DOHH2 (cell line): ENCODE data around the gene GAS7.

Source experiments
- EZH2phosphoT487 ChIP-seq: fragments of 200-600 bp; sonication (generic); IDR thresholded peaks from 2 replicates; pipeline ENCODE4 v1.6.1; 2017; ENCODE audit warnings: borderline replicate concordance, mild to moderate bottlenecking, antibody characterized with exemption, low read length, moderate library complexity, mixed read lengths
- TF ChIP-seq, protein P1 (sequence below): fragments of 200-600 bp; sonication (generic); IDR thresholded peaks from one replicate; pipeline ENCODE4 v1.5.1; 2014; ENCODE audit warnings: antibody characterized with exemption, mild to moderate bottlenecking, low read depth, low read length; ENCODE audit not compliant: poor library complexity, severe bottlenecking

DNA sequence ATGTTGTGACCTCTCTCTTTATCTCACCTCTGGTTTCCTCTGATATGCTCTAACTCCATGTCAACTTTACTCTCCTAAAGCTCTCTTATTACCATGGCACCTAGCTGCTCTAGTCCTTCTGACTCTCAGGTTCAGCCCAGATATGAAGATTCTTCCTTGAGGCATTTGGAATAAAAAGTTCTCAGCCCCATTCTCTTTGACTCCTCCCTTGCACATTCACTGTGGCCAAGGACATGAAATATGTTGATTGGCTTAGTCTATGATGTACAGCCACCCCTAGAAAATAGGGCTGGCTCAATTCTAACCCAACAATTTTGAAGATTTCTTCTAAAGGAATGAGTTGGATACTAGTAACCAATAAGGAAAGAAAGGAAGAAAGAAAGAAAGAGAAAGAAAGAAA is 20.8 kb upstream of the GAS7 start:
- TF ChIP-seq, protein P1, sequence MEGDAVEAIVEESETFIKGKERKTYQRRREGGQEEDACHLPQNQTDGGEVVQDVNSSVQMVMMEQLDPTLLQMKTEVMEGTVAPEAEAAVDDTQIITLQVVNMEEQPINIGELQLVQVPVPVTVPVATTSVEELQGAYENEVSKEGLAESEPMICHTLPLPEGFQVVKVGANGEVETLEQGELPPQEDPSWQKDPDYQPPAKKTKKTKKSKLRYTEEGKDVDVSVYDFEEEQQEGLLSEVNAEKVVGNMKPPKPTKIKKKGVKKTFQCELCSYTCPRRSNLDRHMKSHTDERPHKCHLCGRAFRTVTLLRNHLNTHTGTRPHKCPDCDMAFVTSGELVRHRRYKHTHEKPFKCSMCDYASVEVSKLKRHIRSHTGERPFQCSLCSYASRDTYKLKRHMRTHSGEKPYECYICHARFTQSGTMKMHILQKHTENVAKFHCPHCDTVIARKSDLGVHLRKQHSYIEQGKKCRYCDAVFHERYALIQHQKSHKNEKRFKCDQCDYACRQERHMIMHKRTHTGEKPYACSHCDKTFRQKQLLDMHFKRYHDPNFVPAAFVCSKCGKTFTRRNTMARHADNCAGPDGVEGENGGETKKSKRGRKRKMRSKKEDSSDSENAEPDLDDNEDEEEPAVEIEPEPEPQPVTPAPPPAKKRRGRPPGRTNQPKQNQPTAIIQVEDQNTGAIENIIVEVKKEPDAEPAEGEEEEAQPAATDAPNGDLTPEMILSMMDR, result no peak
- TF ChIP-seq EZH2phosphoT487, result no peak
